ENCODE data around the gene IZUMO2. TPM values are rescaled to one million over a fixed set of nuclear protein-coding genes. Genes with fewer than 3 reads are reported as not detected.

The IZUMO2 gene
- not detected in 2 replicates for total RNA-seq (2014; rRNA removed; shearing (Covaris generic))

DNA sequence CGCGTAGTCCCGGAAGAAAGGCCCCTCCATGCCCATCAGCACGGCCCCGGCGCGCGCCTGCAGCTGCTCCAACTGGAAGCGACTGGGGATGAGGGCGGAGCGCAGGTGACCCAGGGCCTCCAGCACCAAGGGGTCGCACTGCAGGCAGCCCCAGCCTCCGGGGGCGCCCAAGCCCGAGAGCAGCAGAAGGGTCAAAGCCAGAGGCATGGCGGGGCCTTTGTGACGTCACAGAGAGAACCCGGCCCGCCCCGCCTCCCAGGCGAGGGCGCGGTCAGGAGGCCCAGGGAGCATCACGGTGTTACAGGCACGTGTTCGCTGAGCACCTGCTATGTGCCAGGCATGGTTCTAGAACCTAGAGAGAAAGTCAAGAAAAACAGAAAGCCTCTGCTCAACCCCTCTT lies at the start of gene IZUMO2:
Gene IZUMO2 (minus strand): TSS at position 294 of the 400 bp plus-strand sequence. CDS start 87 bp downstream, at position 207.
- DNase-seq (ENCODE audit: low read depth), result no peak

GRCh38 chr19:50210425-50210824 lies 47.3 kb upstream of the IZUMO2 start:
- DNase-seq (ENCODE audit: low read depth), result no peak

DNA sequence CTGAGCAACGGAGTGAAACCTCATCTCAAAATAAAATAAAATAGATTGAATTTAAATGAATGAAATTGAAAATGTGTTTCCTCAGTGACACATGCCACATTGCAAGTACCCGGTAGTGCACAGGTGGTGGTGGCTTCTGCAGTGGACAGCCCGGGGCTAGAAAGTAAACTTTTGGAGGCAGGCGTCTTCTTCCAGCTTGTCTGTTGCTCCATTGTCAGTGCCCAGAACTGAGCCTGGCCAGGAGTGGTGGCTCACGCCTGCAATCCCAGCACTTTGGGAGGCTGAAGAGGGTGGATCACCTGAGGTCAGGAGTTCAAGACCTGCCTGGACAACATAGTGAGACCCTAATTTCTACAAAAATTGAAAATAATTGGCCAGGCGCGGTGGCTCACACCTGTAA lies 46.0 kb upstream of the IZUMO2 start:
- DNase-seq (ENCODE audit: low read depth), result no peak

GRCh38 chr19:50207730-50208129 lies 44.6 kb upstream of the IZUMO2 start:
- no peak for DNase-seq (ENCODE audit: low read depth)

- DNase-seq (ENCODE audit: low read depth), result no peak
These were observed 43.1 kb upstream of the IZUMO2 start for GRCh38 chr19:50206191-50206590.

- no peak for DNase-seq (ENCODE audit: low read depth)
These were observed 42.6 kb upstream of the IZUMO2 start for GRCh38 chr19:50205681-50206138.

- DNase-seq (ENCODE audit: low read depth), result no peak
These were observed 42.0 kb upstream of the IZUMO2 start for GRCh38 chr19:50204811-50205675.

- no peak for DNase-seq (ENCODE audit: low read depth)
These were observed 41.0 kb upstream of the IZUMO2 start for GRCh38 chr19:50204081-50204428.

DNA sequence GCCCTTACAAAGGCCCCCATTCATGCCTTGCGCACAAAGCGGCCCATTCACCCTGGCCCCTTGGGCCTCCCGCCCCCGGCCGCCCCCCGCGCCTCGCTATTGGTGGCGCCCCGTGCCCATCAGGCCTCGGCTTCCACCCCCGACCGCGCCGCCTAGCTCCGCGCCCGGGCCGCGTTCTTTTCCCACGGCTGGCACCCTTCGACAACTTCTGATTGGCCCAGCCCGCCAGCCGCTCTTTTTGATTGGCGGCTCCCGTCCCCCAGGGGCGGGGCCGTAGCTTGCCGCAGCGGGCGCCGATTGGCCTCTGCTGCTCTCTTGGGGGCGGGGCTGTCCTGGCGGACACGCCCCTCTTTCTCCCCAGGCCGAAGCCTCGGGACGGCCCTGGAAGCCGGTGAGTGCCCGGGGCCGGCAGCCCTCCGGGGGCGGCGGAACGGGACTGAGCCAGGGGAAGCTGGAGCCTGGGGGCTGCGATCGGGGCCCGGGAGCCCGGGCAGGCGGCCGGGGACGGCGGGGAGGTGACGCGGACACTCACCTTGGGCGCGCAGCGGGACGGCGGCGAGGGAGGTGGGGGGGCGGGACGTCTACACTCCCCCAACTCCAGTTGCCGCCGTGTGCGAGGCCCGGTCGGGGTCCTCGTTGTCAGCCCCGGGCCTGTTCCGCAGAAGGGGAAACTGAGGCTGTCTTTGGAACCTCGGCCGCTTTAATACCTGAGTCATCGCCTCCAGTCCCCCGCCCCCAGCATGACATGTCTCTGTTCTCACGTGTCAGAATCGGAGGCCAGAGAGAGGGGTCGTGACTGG lies 40.4 kb upstream of the IZUMO2 start, which contains the start of gene MYH14:
Gene MYH14 (plus strand): TSS at position 342 of the 800 bp plus-strand sequence. CDS start 6,744 bp downstream, outside the sequence.
- DNase-seq (ENCODE audit: low read depth), result peak; percentile 68

DNA sequence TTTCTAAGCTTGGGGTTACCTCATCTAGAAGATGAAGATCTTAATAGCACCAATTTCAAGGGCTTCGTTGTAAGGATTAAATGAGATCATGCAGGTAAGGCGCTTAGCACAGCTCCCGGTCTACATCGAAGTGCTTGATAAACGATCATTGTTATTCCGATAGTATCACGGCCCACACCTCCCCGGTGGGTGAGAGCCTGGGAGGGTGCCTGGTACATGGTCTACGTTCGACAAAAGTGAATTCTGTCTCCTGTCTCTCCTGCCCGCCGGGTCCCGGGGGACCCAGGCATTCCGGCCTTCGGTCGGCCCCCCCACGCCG lies 39.8 kb upstream of the IZUMO2 start:
- DNase-seq (ENCODE audit: low read depth), result no peak

DNA sequence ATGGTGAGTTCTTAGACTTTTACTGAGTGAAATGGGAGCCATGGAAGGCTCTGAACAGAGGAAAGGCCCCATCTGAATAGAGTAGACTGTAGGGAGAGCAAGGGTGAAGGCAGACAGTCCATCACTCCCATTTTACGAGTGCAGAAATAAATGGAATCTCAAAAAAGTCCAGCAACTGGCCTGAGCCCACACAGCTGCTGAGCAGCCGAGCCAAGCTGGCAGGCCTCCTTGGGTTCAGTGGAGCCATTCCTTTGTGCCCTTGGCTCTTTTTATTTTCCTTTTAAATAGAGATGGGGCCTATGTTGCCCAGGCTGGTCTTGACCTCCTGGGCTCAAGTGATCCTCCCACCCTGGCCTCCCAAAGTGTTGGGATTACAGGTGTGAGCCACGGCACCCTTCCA lies 39.3 kb upstream of the IZUMO2 start:
- no peak for DNase-seq (ENCODE audit: low read depth)

DNA sequence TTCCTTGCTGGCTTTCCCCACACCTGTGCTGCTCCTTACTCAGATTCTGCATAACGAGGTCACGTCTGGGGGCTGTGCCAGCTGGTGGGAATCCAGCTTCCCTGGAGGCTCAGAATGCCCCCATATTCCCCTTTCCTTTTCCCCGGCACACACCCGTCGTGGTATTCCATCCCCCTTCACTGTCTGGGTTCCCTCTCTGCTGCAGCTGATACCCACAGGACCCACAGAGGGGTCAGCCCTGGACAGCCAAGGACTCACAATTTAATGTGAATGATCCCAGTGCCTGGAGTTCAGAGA lies 36.1 kb upstream of the IZUMO2 start:
- DNase-seq (ENCODE audit: low read depth), result no peak

DNA sequence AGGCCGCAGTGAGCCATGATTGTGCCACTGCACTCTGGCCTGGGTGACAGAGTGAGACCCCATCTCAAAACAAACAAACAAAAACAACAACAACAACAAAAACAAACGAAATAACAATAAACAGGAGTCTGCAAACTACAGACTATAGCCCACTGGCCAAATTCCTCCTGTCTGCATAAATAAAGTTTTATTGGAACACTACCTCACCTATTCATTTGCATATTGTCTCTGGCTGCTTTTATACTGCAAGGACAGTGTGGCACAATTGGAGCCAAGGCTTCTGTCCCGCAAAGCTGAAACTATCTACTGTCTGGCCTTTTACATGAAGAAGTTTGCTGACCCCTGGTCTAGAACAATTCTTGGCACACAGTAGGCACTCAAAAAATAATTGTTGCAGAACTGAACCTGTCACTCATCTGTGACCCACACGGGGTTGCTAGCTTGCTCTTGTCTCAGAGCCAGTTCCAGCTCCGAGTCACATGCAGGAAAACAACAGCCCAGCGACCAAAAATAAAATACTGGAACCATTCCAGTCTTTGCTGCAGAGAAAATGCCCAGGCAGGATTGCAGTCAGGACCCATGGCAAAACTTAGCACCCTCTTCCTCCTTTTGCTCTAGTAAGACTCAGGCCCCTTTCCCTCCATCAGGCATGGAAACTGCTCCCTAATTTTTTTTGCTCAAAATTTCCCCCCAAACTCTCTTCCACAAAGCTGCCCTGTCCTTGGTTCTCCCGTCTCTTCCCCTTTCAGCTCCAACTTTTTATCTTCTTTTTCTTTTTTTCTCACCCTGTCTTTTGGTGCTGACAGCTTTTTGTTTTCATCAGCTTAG lies 35.6 kb upstream of the IZUMO2 start:
- no peak for DNase-seq (ENCODE audit: low read depth)

GRCh38 chr19:50197348-50197747 lies 34.3 kb upstream of the IZUMO2 start:
- no peak for DNase-seq (ENCODE audit: low read depth)

DNA sequence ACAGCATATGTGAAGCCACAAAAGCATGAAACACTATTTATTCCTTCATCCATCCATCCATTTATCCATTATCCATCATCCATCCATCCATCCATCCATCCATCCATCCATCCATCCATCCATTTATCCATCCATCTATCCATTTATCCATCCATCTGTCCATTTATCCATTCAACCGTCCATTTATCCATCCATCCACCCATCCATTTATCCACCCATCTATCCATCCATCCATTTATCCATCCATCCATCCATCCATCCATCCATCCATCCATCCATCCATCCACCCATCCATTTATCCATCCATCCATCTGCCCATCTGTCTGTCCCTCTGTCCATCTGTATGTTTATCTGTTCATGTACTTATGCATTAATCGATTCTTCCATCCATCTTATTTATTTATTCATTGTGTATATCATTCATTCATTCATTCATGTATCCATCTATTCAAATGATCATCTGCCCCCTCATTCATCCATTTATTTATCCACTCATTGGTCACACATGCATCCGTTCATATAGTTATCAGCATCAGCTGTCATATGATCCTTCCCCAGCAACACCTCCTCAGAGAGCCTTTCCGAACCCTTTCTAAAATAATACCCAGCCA lies 33.3 kb upstream of the IZUMO2 start:
- DNase-seq (ENCODE audit: low read depth), result no peak

GRCh38 chr19:50195224-50195623 lies 32.1 kb upstream of the IZUMO2 start:
- DNase-seq (ENCODE audit: low read depth), result no peak

GRCh38 chr19:50192463-50193211 lies 29.6 kb upstream of the IZUMO2 start:
- no peak for DNase-seq (ENCODE audit: low read depth)

DNA sequence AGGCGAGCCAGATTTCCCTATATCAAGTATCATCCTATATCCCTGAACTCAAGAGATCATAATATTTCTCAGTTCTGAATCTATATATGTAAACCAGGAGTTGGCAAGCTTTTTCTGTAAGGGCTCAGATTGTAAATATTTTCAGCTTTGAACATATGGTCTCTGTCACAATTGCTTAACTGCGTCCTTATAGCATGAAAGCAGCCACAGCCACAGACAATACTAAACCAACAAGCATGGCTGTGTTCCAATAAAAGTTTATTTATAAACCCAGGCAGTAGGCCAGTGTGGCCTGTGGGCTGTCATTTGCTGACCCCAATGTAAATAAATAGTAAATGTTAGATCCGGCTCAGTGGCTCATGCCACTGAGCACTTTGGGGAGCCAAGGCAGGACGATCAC lies 28.1 kb upstream of the IZUMO2 start:
- DNase-seq (ENCODE audit: low read depth), result no peak

DNA sequence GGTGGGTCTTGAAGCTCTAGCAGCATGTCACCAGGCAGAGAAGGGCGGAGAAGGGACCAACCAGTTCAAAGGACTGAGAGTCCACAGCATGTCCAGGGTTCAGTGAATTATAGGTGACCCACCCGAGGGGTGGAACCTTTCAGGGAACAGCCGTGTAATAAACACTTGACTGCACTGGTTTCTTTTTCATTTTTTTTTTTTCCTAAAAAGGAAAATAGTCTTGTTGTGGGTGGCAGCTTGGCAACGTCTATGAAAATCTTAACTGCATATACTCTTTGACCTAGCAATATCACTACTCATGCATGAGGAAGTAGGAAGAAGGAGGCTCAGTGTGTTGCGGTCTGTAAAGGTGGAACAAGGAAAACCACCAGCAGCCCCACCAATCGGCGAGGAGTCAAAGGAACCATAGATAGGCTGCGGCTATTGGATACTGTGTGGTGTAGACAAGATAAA lies 27.4 kb upstream of the IZUMO2 start:
- DNase-seq (ENCODE audit: low read depth), result no peak

GRCh38 chr19:50189331-50189730 lies 26.2 kb upstream of the IZUMO2 start:
- DNase-seq (ENCODE audit: low read depth), result no peak

DNA sequence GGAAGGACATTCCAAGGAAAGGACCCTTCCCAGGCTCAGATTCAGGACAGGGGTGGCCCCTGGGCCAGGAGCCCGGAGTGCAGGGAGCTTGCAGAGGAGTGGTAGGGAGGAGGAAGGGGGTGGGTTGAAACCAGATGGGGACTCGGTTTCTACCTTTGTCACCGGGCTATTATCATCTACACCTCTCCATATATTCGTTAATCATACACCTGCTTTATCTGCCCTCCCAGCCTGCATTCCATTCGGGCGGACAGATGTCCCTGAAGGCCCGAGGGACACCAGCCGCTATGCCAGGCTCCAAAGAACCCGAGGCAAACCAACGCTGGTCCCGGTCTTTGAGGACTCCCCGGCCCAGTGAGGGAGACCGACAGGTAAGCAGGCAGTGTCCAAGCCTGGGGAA lies 24.9 kb upstream of the IZUMO2 start:
- no peak for DNase-seq (ENCODE audit: low read depth)

Measured in RPMI7951 (cell line).